HL-60/S4 treated with phorbol 12-myristate 13-acetate at 8.2 ng/mL for 4 days and 3 days (cell line): Measurements from ENCODE around the gene DIP2C.

Experiments used
- in situ Hi-C: fragments of 300-500 bp; cut with MboI; formaldehyde crosslinking; loops from 2 replicates; pipeline ENCODE4 v1.15.0; 2022; ENCODE audit warnings: low sequenced_read_pairs

The DIP2C gene

GRCh38 chr10:559767-560047, 129.8 kb downstream of the DIP2C start:
- in situ Hi-C loops, result no loop called here

GRCh38 chr10:558891-559766, 130.3 kb downstream of the DIP2C start:
- in situ Hi-C loops, result no loop called here

GRCh38 chr10:558364-558763, 131.1 kb downstream of the DIP2C start:
- in situ Hi-C loops, result no loop called here

GRCh38 chr10:557792-558328, 131.6 kb downstream of the DIP2C start:
- in situ Hi-C loops, result no loop called here

GRCh38 chr10:556971-557637, 132.4 kb downstream of the DIP2C start:
- in situ Hi-C loops, result no loop called here

- in situ Hi-C loops, result no loop called here
Observed at GRCh38 chr10:555682-556350, 133.7 kb downstream of the DIP2C start.

GRCh38 chr10:555281-555680, 134.2 kb downstream of the DIP2C start:
- in situ Hi-C loops, result no loop called here

GRCh38 chr10:554182-554848, 135.2 kb downstream of the DIP2C start:
- in situ Hi-C loops, result no loop called here

- in situ Hi-C loops, result no loop called here
Observed at GRCh38 chr10:553233-553632, 136.2 kb downstream of the DIP2C start.

- in situ Hi-C loops, result no loop called here
Observed at GRCh38 chr10:552679-553078, 136.8 kb downstream of the DIP2C start.

GRCh38 chr10:551373-552252, 137.9 kb downstream of the DIP2C start:
- in situ Hi-C loops, result no loop called here

GRCh38 chr10:550665-551372, 138.6 kb downstream of the DIP2C start:
- in situ Hi-C loops, result no loop called here

GRCh38 chr10:549391-549790, 140.1 kb downstream of the DIP2C start:
- in situ Hi-C loops, result no loop called here

GRCh38 chr10:548238-548901, 141.1 kb downstream of the DIP2C start:
- in situ Hi-C loops, result no loop called here

GRCh38 chr10:547591-548081, 141.8 kb downstream of the DIP2C start:
- in situ Hi-C loops, result no loop called here

- in situ Hi-C loops, result no loop called here
Observed at GRCh38 chr10:546971-547590, 142.4 kb downstream of the DIP2C start.

- in situ Hi-C loops, result no loop called here
Observed at GRCh38 chr10:546451-546850, 143.0 kb downstream of the DIP2C start.
